Measurements from ENCODE around the gene COBLL1.

COBLL1 gene

DNA sequence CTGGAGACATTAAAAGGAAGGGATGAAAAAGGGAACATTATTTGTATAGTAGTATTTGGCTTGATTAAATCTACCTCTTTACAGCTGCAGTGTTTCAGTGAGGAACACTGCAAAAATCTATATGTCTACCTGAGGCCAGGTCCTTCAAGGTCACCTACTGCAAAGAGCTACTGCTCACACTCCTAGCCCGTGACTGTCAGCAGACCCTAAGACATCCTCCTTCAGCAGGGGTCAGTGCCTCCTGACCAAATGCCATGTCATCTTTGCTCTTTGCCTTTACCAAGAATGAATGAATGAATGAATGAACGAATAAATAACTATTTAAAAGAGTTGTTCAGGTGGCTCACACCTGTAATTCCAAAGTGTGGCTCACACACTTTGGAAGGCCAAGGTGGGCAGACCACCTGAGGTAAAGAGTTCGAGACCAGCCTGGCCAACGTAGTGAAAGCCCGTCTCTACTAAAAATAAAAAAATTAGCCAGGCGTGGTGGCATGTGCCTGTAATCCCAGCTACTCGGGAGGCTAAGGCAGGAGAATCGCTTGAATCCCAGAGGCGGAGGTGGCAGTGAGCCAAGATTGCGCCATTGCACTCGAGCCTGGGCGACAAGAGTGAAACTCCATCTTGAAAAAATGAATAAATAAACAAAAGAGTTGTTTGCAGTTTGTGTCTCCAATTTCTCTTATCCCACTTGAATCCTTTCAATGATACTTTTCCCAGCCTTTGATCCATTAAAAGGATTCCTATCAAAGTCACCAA is 136.0 kb downstream of the COBLL1 start:
- TF ChIP-seq EGR1 (IDR thresholded peaks at IDR 0.05) (no peak), TAF1 (IDR thresholded peaks at IDR 0.05; ENCODE audit: low read depth) (no peak), FOXM1 (IDR thresholded peaks at IDR 0.05; ENCODE audit: borderline replicate concordance, low read depth) (no peak), TEAD4 (IDR thresholded peaks at IDR 0.05) (no peak), ZBTB7A (IDR thresholded peaks at IDR 0.05; ENCODE audit: low read depth) (no peak), TCF12 (IDR thresholded peaks at IDR 0.05; ENCODE audit: low read depth) (no peak), CREB1 (IDR thresholded peaks at IDR 0.05; ENCODE audit: low read depth) (no peak), YY1 (IDR thresholded peaks at IDR 0.05; ENCODE audit: low read depth) (no peak), EP300 (IDR thresholded peaks at IDR 0.05; ENCODE audit: borderline replicate concordance) (no peak), RAD21 (IDR thresholded peaks at IDR 0.05; ENCODE audit: low read depth) (no peak)
- TF ChIP-seq, protein P1, sequence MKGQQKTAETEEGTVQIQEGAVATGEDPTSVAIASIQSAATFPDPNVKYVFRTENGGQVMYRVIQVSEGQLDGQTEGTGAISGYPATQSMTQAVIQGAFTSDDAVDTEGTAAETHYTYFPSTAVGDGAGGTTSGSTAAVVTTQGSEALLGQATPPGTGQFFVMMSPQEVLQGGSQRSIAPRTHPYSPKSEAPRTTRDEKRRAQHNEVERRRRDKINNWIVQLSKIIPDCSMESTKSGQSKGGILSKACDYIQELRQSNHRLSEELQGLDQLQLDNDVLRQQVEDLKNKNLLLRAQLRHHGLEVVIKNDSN (IDR thresholded peaks at IDR 0.05), result no peak
- TF ChIP-seq, protein P2, sequence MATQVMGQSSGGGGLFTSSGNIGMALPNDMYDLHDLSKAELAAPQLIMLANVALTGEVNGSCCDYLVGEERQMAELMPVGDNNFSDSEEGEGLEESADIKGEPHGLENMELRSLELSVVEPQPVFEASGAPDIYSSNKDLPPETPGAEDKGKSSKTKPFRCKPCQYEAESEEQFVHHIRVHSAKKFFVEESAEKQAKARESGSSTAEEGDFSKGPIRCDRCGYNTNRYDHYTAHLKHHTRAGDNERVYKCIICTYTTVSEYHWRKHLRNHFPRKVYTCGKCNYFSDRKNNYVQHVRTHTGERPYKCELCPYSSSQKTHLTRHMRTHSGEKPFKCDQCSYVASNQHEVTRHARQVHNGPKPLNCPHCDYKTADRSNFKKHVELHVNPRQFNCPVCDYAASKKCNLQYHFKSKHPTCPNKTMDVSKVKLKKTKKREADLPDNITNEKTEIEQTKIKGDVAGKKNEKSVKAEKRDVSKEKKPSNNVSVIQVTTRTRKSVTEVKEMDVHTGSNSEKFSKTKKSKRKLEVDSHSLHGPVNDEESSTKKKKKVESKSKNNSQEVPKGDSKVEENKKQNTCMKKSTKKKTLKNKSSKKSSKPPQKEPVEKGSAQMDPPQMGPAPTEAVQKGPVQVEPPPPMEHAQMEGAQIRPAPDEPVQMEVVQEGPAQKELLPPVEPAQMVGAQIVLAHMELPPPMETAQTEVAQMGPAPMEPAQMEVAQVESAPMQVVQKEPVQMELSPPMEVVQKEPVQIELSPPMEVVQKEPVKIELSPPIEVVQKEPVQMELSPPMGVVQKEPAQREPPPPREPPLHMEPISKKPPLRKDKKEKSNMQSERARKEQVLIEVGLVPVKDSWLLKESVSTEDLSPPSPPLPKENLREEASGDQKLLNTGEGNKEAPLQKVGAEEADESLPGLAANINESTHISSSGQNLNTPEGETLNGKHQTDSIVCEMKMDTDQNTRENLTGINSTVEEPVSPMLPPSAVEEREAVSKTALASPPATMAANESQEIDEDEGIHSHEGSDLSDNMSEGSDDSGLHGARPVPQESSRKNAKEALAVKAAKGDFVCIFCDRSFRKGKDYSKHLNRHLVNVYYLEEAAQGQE (IDR thresholded peaks at IDR 0.05; ENCODE audit: low read depth), result no peak
- TF ChIP-seq, protein P3, sequence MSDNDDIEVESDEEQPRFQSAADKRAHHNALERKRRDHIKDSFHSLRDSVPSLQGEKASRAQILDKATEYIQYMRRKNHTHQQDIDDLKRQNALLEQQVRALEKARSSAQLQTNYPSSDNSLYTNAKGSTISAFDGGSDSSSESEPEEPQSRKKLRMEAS (IDR thresholded peaks at IDR 0.05), result no peak

DNA sequence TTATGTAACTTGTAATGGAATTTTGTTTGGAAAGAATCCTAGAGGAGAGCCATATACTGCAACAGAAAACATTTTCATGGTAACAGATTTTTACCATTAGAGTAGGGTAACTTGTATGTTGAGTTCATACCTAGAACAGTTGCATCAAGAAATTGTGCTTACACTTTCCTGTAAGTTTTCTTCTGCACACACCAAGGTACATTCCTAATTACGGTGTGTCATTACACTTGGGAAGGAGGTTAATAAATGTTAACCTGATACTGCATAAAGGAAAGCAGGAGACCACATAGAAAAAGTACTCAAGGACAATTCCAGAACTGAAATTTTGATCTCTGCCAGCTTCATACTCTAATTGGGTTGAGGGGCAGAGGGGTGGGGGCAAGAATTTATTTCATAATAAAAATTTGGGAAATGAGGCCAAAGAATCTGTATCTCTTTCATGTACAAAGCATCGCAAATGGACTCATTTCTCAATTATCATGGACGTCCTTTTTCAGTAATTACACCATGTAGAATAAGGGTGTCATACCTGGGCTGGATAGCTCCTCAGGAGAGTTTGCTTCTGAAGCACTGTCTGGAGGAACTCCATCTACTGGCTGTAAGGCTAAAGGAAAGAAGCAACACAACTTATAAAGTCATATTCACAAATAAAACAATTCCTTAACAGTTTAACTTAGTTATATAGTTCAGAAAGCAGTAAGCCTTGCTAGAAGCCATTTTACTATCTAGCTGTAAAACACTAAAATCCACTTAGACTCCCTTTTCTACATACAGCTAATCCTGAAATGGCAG is 137.5 kb downstream of the COBLL1 start:
- TF ChIP-seq FOXM1 (IDR thresholded peaks at IDR 0.05; ENCODE audit: borderline replicate concordance, low read depth), result no peak
- TF ChIP-seq, protein P2 (IDR thresholded peaks at IDR 0.05; ENCODE audit: low read depth), result 0 out of 2 replicates have a peak, but pooled peaks have one; percentile 31

DNA sequence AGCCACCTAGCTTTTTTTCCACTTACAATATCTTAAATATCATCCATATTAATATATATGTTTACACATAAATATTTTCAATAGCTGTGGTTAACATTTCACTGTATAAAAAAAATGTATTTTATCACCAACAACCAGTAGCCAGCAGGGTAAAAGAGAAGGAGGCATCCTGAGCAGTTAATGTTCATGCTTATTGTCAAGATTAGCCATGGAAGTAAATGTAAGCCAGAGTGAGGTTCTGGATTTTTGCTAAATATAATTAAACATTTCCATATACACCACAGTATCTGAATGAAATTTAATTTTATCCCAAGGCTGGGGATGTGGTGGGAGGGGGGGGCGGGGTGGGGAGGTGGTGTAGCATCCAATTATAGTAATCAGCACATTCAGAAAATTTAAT is 140.1 kb downstream of the COBLL1 start:
- no peak for TF ChIP-seq FOXM1 (IDR thresholded peaks at IDR 0.05; ENCODE audit: borderline replicate concordance, low read depth)
- TF ChIP-seq, protein P2 (IDR thresholded peaks at IDR 0.05; ENCODE audit: low read depth), result no peak
- TF ChIP-seq ZBTB7A (IDR thresholded peaks at IDR 0.05; ENCODE audit: low read depth), result no peak
- no peak for TF ChIP-seq EGR1 (IDR thresholded peaks at IDR 0.05)
- TF ChIP-seq TAF1 (IDR thresholded peaks at IDR 0.05; ENCODE audit: low read depth), result no peak

DNA sequence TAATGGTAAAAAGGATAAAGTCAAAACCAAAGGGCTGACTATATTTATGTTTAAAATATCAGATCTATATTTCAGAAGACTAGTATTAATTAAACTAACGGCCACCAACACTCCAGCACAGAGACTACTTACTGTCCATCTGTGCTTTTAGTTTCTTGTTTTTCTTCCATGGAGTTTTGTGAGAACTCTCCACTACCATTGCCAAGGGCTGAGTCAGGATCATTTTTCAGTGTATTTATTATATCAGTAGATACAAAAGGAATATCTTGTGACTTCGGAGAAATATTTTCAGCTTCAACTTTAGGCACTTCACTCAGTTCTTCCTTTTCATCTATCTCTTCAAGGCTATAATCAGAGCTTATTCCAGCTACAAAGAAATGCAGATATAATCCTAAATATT is 141.2 kb downstream of the COBLL1 start:
- TF ChIP-seq, protein P2 (IDR thresholded peaks at IDR 0.05; ENCODE audit: low read depth), result no peak
- TF ChIP-seq, protein P3 (IDR thresholded peaks at IDR 0.05), result no peak
- no peak for TF ChIP-seq RAD21 (IDR thresholded peaks at IDR 0.05; ENCODE audit: low read depth)
- TF ChIP-seq YY1 (IDR thresholded peaks at IDR 0.05; ENCODE audit: low read depth), result no peak

Measured in Ishikawa (cell line).